Uterus (tissue), 2 donors: ENCODE data around the gene ANKRD11.

Source experiments
- POLR2A ChIP-seq, 2 donors: fragments of 450-650 bp; IDR thresholded peaks; one replicate each; pipeline ENCODE4 v1.6.1; 2016; ENCODE audit warnings: antibody characterized with exemption in 2 of 2, mild to moderate bottlenecking in 1 of 2, moderate library complexity in 1 of 2
- TF ChIP-seq, protein P1 (sequence below), 4 experiments: fragments of 200-600 bp in 2 of 4; fragments of 450-650 bp in 2 of 4; sonication (generic) in 2 of 4; IDR thresholded peaks; one replicate each; pipeline ENCODE4 v1.5.1; 2016 to 2019; ENCODE audit warnings: antibody characterized with exemption in 4 of 4, mild to moderate bottlenecking in 2 of 4, moderate library complexity in 1 of 4

DNA sequence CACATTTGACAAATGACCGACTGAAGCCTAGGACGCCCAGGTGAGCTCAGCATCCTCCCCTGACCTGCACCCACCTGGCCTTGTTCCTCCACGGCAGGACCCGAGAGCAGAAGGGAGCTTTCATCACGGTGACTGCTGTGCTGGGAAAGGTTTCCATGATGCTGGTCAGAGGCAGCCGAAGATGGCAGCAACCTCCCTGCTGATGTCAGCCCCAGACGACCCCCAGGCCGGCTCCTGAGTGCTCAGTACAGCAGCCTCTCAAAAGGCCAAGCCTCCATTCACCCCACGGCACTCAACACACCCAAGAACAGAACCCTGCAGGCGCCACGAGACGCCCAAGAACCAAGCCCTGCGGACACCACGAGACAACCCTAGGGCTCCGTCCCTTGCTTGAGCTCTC, 119.8 kb downstream of the ANKRD11 start:
- TF ChIP-seq, protein P1, sequence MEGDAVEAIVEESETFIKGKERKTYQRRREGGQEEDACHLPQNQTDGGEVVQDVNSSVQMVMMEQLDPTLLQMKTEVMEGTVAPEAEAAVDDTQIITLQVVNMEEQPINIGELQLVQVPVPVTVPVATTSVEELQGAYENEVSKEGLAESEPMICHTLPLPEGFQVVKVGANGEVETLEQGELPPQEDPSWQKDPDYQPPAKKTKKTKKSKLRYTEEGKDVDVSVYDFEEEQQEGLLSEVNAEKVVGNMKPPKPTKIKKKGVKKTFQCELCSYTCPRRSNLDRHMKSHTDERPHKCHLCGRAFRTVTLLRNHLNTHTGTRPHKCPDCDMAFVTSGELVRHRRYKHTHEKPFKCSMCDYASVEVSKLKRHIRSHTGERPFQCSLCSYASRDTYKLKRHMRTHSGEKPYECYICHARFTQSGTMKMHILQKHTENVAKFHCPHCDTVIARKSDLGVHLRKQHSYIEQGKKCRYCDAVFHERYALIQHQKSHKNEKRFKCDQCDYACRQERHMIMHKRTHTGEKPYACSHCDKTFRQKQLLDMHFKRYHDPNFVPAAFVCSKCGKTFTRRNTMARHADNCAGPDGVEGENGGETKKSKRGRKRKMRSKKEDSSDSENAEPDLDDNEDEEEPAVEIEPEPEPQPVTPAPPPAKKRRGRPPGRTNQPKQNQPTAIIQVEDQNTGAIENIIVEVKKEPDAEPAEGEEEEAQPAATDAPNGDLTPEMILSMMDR (IDR thresholded peaks at IDR 0.05) = no peak
- no peak for TF ChIP-seq POLR2A (IDR thresholded peaks at IDR 0.05)
